Stimulated activated CD4-positive, alpha-beta T cell treated with anti-CD3 and anti-CD28 coated beads, Interleukin-4, amount 100 ng/mL, for 24 hours (primary cell): ENCODE measurements around the gene CAMK2B.

ENCODE experiments used
- DNase-seq: peaks from one replicate; pipeline ENCODE4 v3.0.0-alpha.2; 2020

CAMK2B gene

DNA sequence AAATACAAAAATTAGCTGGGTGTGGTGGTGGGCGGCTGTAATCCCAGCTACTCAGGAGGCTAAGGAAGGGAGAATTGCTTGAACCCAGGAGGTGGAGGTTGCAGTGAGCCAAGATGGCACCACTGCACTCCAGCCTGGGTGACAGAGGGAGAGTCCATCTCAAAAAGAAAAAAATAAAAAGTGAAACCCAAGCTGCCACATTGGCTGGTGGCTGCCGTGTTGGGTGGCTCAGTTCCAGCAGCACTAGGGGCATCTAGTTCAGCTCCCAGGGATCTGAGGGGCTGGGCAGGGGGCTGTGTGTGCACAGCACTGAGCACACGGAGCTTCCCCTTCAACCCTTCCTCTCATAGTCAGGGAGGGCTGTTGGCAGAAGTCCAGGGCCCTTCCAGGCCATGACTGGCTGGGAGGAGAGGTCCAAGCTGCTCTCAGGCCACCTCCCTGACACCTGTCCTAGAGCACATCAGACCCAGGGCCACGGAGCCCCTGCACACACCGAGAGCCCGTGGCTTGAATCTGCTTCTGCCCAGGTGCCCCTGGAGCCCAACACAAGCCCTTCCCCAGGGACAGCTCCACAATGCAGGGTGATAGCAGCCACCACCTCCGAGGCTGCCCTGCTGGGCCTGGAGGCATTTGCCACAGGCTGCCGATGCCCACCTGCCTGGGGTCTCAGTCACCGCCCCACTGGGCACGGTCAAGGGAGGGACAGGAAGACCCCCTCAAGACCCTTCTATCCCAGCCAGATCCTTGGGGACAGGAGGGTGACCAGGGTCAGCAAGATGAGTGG is 77.3 kb downstream of the CAMK2B start:
- no peak for DNase-seq

DNA sequence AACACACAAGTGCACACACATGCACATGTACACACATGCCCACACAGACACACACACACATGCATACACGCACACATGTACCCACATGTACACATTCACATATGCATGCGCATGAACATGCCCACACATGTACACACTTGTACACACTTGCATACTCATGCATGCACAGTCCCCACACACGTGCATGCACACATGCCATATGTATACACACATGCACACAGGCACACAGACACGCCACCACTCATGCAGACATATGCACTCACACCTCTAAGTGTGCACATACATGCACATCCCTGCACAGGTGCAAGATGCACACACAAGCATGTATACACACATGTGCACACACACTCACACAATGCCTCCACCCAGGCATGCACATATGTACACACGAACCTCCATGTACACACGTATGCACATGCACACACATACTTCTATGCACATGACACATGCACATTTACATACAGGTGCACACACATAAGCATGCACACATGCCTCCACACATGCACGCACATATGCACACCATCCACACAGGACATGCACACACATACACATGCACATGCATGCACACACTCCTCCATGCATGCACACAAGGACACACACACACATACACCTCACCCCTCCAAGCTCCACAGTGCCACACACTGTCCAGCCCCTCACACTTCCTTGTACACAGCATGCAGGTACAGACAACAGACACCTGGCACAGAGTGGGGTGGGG is 78.8 kb downstream of the CAMK2B start:
- no peak for DNase-seq

DNA sequence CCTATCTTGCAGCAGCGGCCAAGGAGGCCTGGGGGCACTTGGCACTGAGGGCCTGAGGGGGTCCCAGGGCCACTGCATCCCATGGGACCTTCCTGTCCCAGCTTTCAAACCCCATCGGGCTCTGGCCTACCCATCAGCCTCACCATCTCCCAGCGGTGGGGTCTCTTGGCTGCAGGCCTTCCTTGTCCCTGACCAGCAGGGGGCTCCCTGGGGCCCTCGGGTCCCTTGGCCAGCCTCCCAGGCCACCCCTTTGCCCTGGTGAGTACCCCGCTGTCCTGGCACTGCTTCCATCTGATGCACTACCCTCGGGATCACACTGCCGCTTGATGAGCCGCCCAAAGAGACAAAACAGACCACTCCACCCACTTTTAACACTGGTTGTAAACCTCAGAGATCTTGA is 81.1 kb downstream of the CAMK2B start:
- DNase-seq = peak; percentile 35

DNA sequence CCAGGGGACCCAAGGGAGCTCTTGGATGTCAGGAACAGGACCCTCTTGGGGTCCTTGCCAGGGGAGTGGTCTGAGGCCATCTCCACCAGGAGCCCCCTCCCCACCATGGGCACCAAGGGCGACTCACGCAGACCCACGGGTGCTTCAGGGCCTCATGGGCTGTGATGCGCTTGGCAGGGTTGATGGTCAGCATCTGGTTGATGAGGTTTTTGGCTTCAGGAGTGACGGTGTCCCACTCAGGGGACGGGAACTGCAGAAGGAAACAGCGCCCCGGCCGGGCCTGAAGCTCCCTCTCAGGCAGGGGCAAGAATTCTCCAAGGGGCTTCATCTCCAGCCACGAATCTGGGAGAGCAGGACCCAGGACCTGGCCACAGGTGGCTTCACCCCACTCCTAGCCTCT is 83.3 kb downstream of the CAMK2B start:
- no peak for DNase-seq

DNA sequence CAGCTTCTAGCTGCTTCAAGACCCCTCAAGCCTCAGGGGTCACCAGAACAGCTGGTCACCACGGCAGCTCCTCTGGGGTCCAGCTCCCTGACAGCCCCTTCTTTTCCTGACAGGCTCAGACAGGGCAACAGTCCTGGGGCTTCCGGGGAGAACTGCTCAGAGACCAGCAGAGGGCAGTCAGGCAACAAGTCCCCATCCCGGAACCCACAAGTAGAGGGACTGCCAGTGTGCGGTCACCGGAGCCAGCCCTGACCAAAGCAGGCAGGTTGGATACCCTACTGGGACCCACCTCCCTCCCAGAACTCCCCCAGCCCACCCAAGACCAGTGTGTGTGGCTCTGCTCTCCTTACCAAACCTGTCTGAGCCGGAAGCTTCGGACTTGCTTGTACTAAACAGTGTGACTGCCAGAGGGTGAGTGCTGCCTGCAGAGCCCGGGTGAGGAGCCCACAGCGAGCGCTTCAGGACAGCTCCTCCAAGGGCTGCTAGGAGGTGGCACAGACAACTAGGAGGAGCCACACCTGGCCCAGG is 84.3 kb downstream of the CAMK2B start:
- peak; percentile 73 for DNase-seq

DNA sequence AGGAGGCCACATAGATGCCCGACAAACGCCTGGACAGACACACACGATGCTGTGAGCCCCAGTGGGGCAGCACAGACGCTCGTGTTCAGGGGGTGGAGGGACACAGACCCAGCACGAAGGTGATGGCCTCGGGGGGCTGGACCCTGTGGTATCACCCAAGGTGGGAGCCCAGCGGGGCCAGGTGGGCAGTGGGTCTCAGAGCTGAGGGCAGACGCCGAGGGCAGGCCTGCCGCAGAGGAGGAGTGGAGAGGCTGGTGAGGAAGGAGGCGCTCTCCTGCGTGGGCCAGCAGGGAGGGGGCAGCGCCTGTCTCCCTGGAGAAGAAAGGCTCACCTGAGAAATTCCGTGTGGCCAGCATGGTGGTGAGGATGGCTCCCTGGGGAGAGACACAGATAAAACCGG is 85.0 kb downstream of the CAMK2B start:
- no peak for DNase-seq

DNA sequence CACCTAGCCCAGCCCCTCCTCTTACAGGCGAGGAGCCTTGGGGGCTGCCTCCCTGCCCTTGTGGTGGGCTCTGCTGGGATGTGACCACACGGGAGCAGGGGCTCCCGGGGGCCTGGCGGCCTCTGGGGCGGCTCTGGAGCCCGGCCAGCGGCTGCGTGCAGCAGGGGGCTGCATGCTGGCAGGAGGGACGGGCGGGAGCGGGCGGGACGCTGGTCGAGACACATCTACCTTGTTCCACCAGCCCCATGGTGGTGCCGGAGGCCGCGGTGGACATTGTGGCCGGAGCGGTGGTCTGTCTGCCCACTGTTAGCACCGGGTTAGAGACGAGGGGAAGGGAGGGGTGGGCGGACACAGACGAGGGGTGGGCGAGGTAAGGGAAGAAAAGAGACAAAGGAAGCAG is 86.0 kb downstream of the CAMK2B start:
- DNase-seq = no peak

DNA sequence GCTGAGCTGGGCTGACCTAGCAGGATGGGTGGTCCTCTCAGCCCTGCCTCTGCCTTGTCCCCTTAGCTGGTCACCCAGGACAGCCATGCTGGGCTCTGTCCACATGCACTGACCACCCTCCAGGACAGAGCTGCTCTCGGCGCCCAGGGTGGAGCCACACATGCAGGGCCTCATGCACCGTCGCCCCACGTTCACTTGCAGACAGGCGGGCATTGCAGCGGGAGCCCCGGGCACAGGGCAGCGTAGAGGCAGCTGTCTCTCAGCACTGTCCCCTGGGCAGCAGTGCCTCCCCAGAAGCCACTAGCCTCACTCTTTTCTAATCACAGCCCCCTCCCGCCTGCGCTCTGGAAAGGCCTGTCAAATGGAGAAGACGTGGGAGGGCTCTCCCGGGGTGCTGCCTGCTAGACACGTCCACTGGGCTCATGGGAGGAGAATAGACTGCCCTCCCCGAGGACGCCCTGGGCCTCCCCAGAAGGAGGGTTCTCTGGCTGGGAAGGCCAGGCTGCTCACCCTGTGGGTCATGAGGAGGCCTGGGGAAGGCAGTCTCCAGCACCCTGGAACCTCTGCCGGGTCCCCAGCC is 87.2 kb downstream of the CAMK2B start:
- DNase-seq = no peak

DNA sequence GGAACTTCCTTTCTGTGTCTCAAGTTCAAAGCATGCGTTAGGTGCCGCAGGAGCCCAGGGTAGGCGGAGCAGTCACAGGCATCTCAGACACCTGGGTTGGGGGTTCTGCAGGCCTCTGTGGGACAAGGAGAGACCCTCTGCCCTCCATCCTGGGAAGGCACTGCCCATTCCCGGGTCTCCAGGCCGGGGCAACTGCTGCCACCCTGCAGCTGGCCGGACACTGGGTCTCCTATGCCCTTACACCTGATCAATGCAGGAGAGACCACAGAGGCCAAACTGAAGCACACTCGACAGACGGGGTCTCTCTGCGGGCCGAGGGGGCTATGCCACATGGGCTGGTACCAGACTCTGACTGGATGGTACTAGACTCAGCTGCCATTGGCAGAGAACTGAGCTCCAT is 87.7 kb downstream of the CAMK2B start:
- no peak for DNase-seq

DNA sequence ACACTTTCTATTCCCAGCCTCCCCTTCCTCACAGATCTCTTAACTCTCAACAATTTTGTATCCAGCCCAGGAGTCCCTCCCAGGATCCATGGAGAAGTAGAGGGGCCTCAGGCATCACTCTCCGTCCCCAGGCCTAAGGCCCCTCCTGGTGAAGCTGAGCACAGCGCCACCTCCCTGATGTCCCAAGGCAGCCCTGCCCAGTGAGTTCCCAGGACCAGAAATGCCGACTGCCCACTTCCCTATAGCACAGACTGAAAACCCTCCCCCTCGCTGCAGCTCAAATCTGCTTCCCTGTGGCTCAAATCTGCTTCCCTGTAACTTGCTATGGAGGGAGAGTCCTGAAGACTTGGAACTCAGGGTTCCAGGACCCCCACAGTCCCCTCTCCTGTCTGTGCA is 89.1 kb downstream of the CAMK2B start:
- no peak for DNase-seq

DNA sequence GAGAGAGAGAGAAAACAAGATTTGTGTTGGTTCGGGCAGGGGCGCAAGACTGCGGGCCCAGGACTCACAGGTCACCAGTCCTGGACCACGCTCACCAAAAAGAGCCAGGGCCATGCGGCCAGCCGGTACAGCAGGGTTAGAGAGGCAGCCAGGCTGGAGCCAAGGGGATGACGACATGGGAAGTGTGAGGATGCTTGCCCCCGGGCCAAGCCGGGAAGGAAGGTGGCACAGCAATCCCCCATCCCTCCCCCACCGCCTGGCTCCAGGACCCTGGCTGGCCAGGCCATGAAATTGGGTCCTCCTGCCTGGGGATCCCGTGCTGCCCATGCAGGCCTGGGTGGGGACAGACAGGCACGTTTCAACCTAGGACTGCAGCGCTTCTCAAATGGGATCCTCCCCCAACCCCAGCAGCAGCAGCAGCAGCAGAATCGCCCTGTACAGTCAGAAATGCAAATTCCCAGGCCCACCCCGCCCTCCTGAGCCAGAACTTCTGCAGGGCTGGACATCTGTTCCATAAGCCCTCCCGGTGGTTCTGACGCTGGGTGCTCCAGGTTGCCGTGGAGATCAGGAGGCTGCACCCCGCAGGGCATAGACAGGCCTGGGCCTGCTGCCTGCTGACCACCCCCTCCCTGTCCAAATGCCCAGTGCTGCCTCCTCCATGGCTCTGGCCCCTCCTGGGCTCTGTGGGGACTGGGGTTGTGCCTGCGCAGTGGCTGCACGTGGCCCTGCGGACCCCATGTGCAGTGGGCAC is 89.6 kb downstream of the CAMK2B start:
- DNase-seq = no peak

DNA sequence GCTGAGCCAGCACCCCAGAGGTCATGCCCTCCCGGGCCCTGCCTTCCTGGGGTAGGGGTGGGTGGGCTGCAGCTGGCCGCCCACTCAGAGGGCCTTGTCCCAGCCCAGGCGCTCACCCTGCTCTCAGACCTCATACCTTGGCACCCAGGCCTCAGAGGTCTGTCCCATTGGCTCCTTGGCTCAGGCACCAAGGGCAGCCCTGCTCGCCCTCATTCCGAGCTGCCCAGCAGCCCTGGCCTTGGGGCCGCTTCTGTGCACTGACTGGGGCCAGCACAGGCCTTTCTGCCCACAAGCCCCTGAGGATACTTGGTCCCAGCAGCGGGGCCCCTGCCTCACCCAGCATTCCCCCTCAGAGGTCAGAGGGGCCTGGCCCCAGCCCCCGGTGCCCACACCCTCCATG is 90.3 kb downstream of the CAMK2B start:
- DNase-seq = no peak

DNA sequence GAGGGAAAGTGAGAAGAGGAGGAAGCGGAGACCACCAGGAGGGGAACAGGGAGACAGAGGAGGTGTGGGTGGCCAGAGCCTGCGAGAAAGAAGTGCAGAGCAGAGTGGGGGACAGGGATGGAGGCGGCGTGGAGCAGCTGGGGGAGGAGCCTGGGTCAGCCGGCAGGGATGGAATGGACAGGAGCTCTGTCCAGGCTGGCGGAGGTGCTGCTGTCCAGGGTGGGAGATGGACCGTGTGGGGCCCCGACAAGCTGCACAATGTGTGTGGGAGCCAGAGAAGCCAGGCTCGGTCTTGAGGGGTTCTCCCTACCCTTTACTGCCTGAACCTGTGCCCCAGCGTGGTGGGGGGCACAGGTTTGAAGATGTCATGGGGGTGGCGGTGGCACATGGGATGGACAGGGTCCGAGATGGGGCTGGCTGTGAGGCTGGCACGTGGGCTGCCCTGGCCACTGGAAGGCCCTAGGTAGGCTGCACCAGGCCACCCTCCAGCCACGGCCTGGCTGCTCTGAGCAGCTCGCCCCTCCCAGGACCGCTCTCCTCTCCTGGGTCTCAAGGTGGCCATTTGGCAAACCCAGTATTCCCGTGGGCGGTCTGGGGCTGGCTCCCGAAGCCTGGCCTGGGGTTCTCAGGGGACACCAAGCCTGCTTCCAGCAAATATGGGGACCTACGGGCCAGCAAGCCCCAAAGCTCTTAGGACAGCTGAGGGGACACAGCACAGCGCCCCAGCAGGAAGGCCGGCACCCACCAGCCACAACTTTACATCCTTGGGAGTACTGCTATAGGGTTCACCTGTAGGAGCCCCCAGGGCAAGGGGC is 92.3 kb downstream of the CAMK2B start:
- no peak for DNase-seq

DNA sequence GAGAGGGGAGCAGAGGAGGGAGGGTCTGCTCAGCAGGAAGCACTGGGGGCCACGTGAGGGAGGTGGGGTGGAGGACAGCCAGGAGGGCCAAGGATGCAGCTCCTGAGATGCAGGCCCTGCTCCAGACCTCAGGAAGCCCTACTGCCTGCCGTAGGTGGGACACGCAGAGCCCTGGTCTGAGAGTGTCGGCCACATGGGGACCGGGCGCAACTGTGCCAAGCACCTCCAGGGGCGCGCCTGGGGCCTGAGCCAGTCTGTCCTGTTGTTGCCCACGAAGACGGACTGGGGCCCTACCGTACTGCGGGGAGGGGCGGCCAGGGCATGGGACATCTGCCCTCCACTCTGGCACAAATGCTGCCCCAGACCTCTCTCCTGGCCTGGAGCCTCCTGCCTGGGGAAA is 93.0 kb downstream of the CAMK2B start:
- DNase-seq = no peak

DNA sequence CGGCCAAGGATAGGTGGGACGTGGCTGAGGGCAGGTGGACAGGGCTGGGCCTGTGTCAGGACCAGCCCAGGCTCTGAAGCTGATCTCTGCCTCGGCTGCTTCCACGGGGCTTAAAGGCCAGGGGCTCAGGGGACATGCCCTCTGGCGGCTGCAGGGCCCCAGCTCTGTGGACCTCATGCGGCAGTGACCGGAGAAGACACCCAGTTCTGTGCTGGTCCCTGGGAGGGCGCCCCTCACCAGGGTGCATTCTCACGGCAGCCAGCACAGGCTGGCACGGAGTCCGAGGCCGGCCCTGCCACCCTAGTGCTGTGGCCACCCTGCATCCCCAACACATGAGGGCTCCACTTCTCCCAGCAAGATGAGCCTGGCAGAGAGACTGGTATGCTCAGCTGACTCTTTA is 94.3 kb downstream of the CAMK2B start:
- DNase-seq = no peak

DNA sequence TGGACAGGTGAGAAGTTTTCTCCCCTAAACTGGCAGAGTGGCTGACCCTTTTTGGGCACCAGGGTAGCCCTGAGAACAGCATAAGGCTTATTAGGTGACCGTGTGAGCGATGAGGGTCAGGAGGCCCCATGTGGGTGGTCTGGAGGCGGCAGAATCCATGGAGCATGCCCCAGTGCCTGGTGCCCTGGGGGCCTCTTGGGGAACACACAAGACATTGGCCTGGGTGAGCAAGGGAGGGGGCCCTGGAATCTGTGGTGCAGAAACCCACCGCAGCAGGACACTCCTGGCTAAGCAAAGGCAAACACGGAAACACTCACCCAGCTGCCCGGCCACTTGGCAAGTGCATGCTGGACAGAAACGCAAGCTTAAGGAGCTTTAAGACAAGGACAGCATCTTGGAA is 95.1 kb downstream of the CAMK2B start:
- no peak for DNase-seq

DNA sequence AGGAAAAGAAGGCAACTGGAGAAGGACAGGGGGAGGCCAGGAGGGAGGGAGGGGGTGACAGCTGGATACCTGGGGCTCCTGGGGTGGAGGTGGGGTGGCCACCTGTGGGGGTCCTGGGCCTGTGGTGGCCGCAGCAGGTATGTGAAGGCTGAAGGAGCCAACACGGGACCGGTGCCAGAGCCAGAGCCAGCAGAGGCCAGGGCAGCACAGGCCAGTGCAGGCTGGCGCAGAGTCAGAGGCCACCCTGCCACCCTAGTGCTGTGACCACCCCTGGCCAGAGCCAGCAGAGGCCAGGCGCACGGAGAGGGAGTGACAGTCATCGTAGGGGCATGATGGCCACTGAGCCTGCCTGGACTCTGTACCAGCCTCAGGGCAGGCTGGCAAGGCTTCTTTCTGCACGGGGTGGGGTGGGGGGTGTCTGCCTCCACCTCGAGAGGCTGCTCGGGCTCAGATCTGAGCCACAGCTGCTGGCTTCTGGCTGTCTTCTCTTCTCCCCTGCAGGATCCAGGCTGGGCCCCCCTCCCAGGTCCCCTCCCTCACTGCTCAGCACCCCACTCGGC is 95.8 kb downstream of the CAMK2B start:
- no peak for DNase-seq

DNA sequence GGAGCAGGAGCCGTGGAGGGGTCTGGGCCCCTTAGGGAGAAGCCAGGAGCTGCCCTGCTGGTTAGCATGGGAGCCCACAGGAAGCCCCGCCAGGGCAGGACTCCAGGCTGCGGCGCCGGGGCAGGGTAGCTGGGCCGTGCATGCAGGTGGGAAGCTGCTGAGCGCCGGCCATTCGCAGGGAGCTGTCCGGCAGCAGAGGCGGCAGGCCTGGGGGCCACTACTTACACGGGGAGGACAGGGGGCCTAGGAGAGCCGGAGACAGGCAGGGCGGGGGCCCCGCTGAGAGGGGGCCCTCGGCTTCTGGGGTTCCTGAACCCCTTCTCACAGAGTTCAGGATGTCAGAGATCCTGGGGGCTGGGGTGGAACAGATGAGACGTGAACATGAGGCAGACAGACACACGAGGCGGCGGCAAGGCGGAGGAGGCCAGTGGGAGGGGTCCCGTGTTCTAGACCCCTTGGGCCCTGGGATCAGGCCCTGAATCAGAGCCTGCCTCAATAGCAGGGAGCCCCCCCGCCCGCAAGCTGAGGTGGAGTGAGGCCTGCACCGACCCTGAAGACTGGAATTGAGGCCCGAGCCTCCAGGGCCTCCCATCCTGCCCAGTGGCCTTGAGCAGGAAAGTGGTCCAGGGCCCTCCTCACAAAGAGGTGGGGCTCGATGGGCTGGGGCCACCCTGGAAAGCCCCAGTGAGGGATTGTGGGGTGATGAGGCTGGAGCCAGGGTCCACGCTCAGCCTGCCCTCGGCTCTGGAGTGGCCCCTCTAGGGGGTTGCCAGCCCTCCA is 96.6 kb downstream of the CAMK2B start:
- DNase-seq = no peak

DNA sequence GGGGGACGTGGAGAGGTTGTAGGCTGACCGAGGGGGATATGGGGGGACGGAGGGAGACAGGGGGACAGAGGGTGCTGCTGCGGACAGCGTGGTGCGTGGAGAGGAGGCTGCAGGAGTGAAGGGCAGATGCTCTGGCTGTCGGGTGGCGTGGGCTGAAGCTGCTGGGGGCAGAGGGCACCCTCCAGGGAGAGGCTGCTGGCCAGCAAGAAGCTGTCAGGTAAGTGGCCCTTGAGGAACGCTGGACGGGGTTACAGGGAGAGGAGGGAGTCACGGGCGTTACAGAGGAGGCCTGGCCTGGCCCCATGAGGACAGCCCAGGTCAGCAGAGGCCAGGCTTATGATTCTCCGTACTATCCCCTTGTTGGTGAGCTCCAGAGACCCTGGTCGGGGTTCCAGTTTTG is 97.5 kb downstream of the CAMK2B start:
- DNase-seq = no peak

DNA sequence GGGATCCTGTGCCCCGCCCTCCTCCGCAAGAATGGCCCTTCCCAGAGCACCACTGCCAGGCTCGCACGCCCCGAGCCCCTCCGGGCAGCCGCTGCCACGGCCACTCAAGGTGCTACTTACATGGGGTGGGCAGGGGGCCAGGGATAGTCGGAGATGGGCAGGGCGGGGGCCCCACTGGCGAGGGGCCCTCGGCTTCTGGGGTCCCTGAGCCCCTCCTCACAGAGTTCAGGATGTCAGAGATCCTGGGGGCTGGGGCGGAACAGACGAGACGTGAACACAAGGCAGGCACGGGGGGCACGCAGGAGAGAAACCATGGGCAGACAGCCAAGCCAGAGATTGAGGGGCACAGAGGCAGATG is 99.0 kb downstream of the CAMK2B start:
- DNase-seq = no peak
